Measurements from ENCODE around the gene NOC2L. TPM values are rescaled to one million over a fixed set of nuclear protein-coding genes. Genes with fewer than 3 reads are reported as not detected.

NOC2L gene
- total RNA-seq, 2 experiments from 2014 or later: 77.9 to 99.0 TPM

DNA sequence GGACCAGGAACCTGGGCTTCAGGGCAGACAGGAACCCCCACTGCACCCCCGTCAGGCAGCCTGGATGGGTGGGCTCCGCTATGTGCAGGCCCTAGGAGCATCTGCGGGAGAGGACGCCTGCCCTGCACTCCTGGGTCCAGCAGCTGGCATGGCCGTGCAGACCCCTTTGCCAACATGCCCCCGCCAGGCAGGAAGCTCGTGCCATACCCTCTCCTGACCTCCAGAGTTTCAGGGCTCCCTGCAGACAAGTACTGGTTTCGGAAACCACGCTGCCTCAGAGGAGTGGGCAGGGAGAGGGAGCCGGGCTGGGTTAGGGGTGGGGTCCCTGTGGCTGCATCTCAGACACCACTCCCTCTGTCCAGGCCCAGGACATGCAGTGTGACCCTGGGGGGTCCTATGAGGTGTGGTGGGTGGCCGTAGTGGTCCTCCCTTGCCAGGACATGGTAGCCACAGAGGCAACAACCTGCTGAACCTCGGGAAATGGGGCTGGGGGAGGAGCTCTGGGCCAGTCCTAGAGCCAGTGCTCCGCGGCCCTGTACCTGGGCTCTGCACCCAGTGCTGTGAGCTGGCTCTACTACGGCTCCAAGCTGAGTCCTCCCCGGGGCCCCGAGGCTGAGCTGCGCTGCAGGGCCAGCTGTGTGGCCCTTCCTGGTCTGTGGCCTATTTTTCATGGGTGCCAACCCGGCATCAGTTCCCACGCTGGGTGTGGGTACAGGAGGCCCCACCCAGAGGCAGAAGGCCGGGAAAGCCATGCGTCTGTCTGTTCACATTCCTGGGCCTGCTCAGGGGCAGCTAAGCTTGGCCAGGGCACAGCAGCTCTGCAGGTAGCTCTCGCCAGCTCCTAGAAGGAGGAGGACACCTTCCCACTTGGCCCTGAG lies 8.6 kb upstream of the NOC2L start:
- H3K36me3 ChIP-seq (ENCODE audit: insufficient read depth, low read length): no peaks in the 10 kb centered on the region
- H2AFZ ChIP-seq (ENCODE audit: low read length): no peak overlapping the region
- no peak overlapping the region for H3K27ac ChIP-seq (ENCODE audit: low read depth, low read length, poor library complexity, severe bottlenecking)
- no peaks in the 10 kb centered on the region for H3K4me1 ChIP-seq (ENCODE audit: insufficient read depth, low read length, poor library complexity, severe bottlenecking)
- TF ChIP-seq, protein P1, sequence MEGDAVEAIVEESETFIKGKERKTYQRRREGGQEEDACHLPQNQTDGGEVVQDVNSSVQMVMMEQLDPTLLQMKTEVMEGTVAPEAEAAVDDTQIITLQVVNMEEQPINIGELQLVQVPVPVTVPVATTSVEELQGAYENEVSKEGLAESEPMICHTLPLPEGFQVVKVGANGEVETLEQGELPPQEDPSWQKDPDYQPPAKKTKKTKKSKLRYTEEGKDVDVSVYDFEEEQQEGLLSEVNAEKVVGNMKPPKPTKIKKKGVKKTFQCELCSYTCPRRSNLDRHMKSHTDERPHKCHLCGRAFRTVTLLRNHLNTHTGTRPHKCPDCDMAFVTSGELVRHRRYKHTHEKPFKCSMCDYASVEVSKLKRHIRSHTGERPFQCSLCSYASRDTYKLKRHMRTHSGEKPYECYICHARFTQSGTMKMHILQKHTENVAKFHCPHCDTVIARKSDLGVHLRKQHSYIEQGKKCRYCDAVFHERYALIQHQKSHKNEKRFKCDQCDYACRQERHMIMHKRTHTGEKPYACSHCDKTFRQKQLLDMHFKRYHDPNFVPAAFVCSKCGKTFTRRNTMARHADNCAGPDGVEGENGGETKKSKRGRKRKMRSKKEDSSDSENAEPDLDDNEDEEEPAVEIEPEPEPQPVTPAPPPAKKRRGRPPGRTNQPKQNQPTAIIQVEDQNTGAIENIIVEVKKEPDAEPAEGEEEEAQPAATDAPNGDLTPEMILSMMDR (conservative IDR thresholded peaks at IDR 0.05; ENCODE audit: low read length): no peak
- TF ChIP-seq EZH2phosphoT487 (IDR thresholded peaks at IDR 0.05; ENCODE audit: borderline replicate concordance, low read depth, low read length): no peak
- ChIA-PET POLR2A (no interaction called here), CTCF (ENCODE audit: unreplicated experiment) (no interaction called here)
- H3K4me3 ChIP-seq (ENCODE audit: low read depth, low read length, poor library complexity, severe bottlenecking): no peak overlapping the region
- DNase-seq (ENCODE audit: low spot score): no peak
- no TSS peak for BruUV-seq (replicated peaks)
- no peaks in the 10 kb centered on the region for H4K20me1 ChIP-seq (ENCODE audit: insufficient read depth, low read length)
- intact Hi-C loops (cut with micrococcal nuclease; ENCODE audit: unreplicated experiment): no loop called here
- H3K9me3 ChIP-seq (ENCODE audit: low read length): no peaks in the 10 kb centered on the region
- H3K9me2 ChIP-seq (ENCODE audit: insufficient read depth, low read length): no peaks in the 10 kb centered on the region
- no peak overlapping the region for H3K4me2 ChIP-seq (ENCODE audit: low read length)
- no peaks in the 10 kb centered on the region for H3K79me2 ChIP-seq (ENCODE audit: insufficient read depth, low read depth, low read length)

DNA sequence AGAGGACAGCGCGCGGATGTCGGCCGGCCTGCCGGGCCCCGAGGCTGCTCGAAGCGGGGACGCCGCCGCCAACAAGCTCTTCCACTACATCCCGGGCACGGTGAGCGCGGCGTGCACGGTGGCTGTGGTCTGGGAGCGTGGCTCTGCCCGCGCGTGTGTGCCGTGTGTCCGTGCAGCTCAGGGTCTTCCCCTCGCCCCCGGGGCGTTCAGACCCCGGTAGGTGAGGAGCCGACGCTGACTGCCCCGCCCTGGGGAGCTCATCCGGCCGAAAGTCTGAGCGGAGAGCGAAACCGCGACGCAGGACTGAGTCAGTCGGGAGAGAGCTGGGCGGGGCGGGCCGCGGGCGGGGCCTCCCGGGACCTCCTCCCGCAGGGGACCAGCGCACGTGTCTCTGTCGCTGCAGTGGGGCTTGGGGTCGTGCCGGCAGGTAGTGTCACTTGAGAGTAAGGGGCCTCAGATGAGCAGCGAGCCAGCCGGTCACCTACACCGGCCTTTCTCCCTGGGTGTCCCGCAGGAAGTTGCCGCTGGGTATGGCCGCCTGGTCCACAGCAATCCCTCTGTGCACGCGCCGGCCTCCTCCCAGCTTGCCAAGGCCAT lies 7.7 kb upstream of the NOC2L start:
- Histone ChIP-seq H3K4me2 (ENCODE audit: low read length) (peak overlapping the region; percentile 57; the same call in 1 of the 2 replicates), H3K9me3 (ENCODE audit: low read length) (no peaks in the 10 kb centered on the region), H3K4me3 (ENCODE audit: low read depth, low read length, poor library complexity, severe bottlenecking) (peak overlapping the region; percentile 22), H2AFZ (ENCODE audit: low read length) (no peak overlapping the region), H3K4me1 (ENCODE audit: insufficient read depth, low read length, poor library complexity, severe bottlenecking) (no peaks in the 10 kb centered on the region), H3K9me2 (ENCODE audit: insufficient read depth, low read length) (no peaks in the 10 kb centered on the region), H3K36me3 (ENCODE audit: insufficient read depth, low read length) (no peaks in the 10 kb centered on the region), H3K79me2 (ENCODE audit: insufficient read depth, low read depth, low read length) (no peaks in the 10 kb centered on the region), H3K27ac (ENCODE audit: low read depth, low read length, poor library complexity, severe bottlenecking) (no peak overlapping the region), H4K20me1 (ENCODE audit: insufficient read depth, low read length) (no peaks in the 10 kb centered on the region)
- CTCF ChIA-PET (ENCODE audit: unreplicated experiment): no interaction called here
- BruUV-seq (replicated peaks): no TSS peak
- peak; percentile 25 for DNase-seq (ENCODE audit: low spot score)
- TF ChIP-seq, protein P1 (conservative IDR thresholded peaks at IDR 0.05; ENCODE audit: low read length): no peak
- TF ChIP-seq EZH2phosphoT487 (IDR thresholded peaks at IDR 0.05; ENCODE audit: borderline replicate concordance, low read depth, low read length): no peak
- intact Hi-C loops (cut with micrococcal nuclease; ENCODE audit: unreplicated experiment): no loop called here
- POLR2A ChIA-PET: no interaction called here

All from OCI-LY7 (cell line).